Measurements from ENCODE around the gene RPL21.
"Not testable (repeated sequence)": the region's sequence is repeated elsewhere in the genome, so short reads cannot be mapped to it uniquely, and the experiment has no call there.

RPL21 gene

GRCh38 chr13:27289011-27289665, 37.8 kb downstream of the RPL21 start:
- no peak for DNase-seq (ENCODE audit: low read depth in 2 of 2)

- no peak for DNase-seq (ENCODE audit: low read depth in 2 of 2)
Measured at GRCh38 chr13:27290715-27291114, 39.4 kb downstream of the RPL21 start.

- DNase-seq (ENCODE audit: low read depth in 2 of 2) = not testable (repeated sequence)
Measured at GRCh38 chr13:27291967-27292366, 40.6 kb downstream of the RPL21 start.

GRCh38 chr13:27293076-27293691, 41.8 kb downstream of the RPL21 start:
- DNase-seq (ENCODE audit: low read depth in 2 of 2) = no peak

GRCh38 chr13:27293873-27294515, 42.6 kb downstream of the RPL21 start:
- no peak for DNase-seq (ENCODE audit: low read depth in 2 of 2)

GRCh38 chr13:27295096-27295495, 43.7 kb downstream of the RPL21 start:
- no peak for DNase-seq (ENCODE audit: low read depth in 2 of 2)

GRCh38 chr13:27295660-27296059, 44.3 kb downstream of the RPL21 start:
- no peak for DNase-seq (ENCODE audit: low read depth in 2 of 2)

GRCh38 chr13:27296496-27296895, 45.1 kb downstream of the RPL21 start:
- DNase-seq (ENCODE audit: low read depth in 2 of 2) = no peak

GRCh38 chr13:27298849-27299248, 47.5 kb downstream of the RPL21 start:
- no peak for DNase-seq (ENCODE audit: low read depth in 2 of 2)

GRCh38 chr13:27300406-27300805, 49.0 kb downstream of the RPL21 start:
- DNase-seq (ENCODE audit: low read depth in 2 of 2) = not testable (repeated sequence)

- DNase-seq (ENCODE audit: low read depth in 2 of 2) = no peak
Measured at GRCh38 chr13:27300941-27301586, 49.7 kb downstream of the RPL21 start.

GRCh38 chr13:27302643-27303262, 51.4 kb downstream of the RPL21 start:
- DNase-seq (ENCODE audit: low read depth in 2 of 2) = no peak

- no peak for DNase-seq (ENCODE audit: low read depth in 2 of 2)
Measured at GRCh38 chr13:27304099-27304498, 52.7 kb downstream of the RPL21 start.

GRCh38 chr13:27304611-27305010, 53.3 kb downstream of the RPL21 start:
- DNase-seq (ENCODE audit: low read depth in 2 of 2) = no peak

Data from stimulated activated CD8-positive, alpha-beta memory T cell treated with anti-CD3 and anti-CD28 coated beads, Interleukin-2, amount 100 ng/mL, for 1 hour (primary cell).